ENCODE measurements around the gene SRD5A2. TPM values are rescaled to one million over a fixed set of nuclear protein-coding genes. Genes with fewer than 3 reads are reported as not detected.
"Not testable (repeated sequence)": the region's sequence is repeated elsewhere in the genome, so short reads cannot be mapped to it uniquely, and the experiment has no call there.

SRD5A2 gene
- total RNA-seq, 3 donors from 2014 or later = not detected

DNA sequence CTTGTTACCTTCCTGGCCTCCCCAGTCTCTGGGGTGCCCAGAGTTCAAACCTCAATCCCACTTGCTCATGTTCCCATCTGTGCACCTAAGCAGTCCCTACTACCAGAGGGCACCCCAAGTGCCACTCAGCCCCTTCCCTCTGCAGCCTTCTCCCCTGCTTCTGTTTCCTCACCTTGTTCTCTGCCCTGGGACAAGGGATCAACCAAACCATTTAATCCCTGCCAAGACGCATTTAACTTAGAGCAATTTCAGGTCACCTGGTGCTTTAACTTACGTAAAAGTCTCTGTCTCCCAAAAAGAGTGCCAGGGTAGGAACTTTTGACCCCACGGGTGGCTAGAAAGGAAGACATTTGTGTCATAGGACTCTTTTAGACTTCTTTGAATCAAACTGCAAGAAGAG is 67.2 kb downstream of the SRD5A2 start:
- Histone ChIP-seq H3K9me3 (no peaks in the 10 kb centered on the region), H3K36me3 (ENCODE audit: low read depth) (no peaks in the 10 kb centered on the region), H3K4me1 (ENCODE audit: low read depth) (no peaks in the 10 kb centered on the region), H3K4me3 (no peak overlapping the region)
- intact Hi-C loops (cut with DNase I, micrococcal nuclease) = no loop called here
- ATAC-seq = no peak
- no peak for DNase-seq
- TF ChIP-seq, protein P1, sequence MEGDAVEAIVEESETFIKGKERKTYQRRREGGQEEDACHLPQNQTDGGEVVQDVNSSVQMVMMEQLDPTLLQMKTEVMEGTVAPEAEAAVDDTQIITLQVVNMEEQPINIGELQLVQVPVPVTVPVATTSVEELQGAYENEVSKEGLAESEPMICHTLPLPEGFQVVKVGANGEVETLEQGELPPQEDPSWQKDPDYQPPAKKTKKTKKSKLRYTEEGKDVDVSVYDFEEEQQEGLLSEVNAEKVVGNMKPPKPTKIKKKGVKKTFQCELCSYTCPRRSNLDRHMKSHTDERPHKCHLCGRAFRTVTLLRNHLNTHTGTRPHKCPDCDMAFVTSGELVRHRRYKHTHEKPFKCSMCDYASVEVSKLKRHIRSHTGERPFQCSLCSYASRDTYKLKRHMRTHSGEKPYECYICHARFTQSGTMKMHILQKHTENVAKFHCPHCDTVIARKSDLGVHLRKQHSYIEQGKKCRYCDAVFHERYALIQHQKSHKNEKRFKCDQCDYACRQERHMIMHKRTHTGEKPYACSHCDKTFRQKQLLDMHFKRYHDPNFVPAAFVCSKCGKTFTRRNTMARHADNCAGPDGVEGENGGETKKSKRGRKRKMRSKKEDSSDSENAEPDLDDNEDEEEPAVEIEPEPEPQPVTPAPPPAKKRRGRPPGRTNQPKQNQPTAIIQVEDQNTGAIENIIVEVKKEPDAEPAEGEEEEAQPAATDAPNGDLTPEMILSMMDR (IDR thresholded peaks at IDR 0.05) = no peak

DNA sequence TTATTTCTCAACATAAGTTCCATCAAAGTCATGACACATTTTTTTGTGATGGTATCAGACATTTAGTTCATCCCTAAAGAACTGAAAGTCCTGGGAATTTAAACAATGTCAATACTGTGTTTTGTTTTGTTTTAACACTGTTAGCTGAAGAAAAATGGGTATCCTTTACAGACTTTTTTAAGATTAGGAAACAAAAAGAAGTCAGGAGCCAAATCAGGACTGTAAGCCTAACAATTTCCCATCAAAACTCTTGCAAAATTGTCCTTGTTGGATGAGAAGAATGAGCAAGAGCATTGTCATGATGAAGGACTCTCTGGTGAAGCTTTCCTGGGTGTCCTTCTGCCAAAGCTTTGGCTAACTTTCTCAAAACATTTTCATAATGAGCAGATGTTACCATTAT is 69.4 kb downstream of the SRD5A2 start:
- Histone ChIP-seq H3K4me1 (ENCODE audit: low read depth) (no peaks in the 10 kb centered on the region), H3K4me3 (no peak overlapping the region), H3K9me3 (no peaks in the 10 kb centered on the region), H3K36me3 (ENCODE audit: low read depth) (no peaks in the 10 kb centered on the region)
- ATAC-seq (no peak), DNase-seq (no peak)
- intact Hi-C loops (cut with DNase I, micrococcal nuclease) = no loop called here
- TF ChIP-seq, protein P1 (IDR thresholded peaks at IDR 0.05) = no peak

DNA sequence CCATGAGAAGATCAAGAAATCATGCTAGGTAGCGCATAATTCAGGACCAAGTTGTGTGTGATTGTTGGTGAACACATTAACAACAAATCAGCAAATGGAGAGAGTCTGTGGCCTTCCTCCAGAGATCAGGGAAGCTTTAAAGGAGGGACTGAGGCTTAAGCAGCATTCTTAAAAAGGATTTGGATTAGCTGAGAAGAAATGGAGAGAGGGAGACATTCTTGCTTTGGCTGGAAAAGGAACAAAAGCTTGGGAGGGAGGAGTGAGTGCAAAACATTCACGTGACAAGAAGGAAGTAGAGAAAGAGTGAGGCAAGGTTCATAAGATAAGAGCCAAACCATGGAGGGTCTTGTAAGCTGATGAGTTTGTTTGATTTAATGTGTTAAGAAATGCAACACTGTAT is 75.6 kb downstream of the SRD5A2 start:
- ATAC-seq = peak; percentile 53
- intact Hi-C loops (cut with DNase I, micrococcal nuclease) = no loop called here
- Histone ChIP-seq H3K4me3 (no peak overlapping the region), H3K9me3 (no peaks in the 10 kb centered on the region), H3K36me3 (ENCODE audit: low read depth) (no peaks in the 10 kb centered on the region), H3K4me1 (ENCODE audit: low read depth) (peaks cover 4% of the 10 kb centered on the region)
- TF ChIP-seq, protein P1 (IDR thresholded peaks at IDR 0.05) = no peak
- no peak for DNase-seq

DNA sequence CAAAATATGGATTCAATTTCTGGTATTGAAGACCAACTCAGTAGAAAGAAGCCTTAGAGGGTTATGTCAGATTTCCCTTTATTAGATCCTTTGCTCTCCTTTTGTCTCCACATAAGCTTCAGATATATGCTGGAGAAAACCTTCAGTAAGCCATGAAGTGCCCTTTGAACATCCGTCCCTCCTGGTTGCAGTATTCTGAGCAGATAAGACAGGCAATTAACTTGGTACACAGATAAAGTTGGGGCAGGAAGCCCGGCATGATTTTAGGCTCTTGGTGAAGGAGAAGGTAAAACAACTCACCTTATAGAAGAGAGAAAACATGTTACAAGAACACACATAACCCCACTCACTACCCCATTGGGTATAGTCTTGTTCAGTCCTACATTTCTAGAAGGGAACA is 76.4 kb downstream of the SRD5A2 start:
- peaks cover 4% of the 10 kb centered on the region for H3K4me1 ChIP-seq (ENCODE audit: low read depth)
- TF ChIP-seq, protein P1 (IDR thresholded peaks at IDR 0.05) = no peak
- DNase-seq (peak in 1 of 3 donors; percentile 33), ATAC-seq (peak; percentile 75)
- no peak overlapping the region for H3K4me3 ChIP-seq
- no peaks in the 10 kb centered on the region for H3K9me3 ChIP-seq
- no peaks in the 10 kb centered on the region for H3K36me3 ChIP-seq (ENCODE audit: low read depth)
- intact Hi-C loops (cut with DNase I, micrococcal nuclease) = no loop called here

DNA sequence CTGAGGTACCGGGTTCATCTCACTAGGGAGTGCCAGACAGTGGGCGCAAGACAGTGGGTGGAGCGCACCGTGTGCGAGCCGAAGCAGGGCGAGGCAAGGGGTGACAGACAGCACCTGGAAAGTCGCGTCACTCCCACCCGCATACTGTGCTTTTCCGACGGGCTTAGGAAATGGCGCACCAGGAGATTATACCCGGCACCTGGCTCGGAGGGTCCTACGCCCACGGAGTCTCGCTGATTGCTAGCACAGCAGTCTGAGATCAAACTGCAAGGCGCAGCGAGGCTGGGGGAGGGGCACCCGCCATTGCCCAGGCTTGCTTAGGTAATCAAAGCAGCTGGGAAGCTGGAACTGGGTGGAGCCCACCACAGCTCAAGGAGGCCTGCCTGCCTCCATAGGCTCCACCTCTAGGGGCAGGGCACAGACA is 84.3 kb downstream of the SRD5A2 start:
- H3K4me1 ChIP-seq (ENCODE audit: low read depth); intact Hi-C loops (cut with DNase I, micrococcal nuclease); H3K36me3 ChIP-seq (ENCODE audit: low read depth); H3K9me3 ChIP-seq; H3K4me3 ChIP-seq: not testable (repeated sequence)
- ATAC-seq (peak; percentile 67), DNase-seq (peak; percentile 33 to 66 (median 58))

DNA sequence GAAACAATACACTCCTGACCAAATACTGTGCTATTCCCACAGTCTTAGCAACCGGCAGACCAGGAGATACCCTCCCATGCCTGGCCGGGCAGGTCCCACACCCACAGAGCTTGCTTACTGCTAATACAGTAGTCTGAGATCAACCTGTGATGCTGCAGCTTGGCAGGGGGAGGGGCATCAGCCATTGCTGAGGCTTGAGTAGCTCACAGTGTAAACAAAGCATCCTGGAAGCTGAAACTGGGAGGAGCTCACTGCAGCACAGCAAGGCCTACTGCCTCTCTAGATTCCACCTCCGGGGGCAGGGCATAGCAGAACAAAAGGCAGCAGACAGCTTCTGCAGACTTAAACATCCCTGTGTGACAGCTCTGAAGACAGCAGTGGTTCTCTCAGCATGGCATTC is 91.4 kb downstream of the SRD5A2 start:
- intact Hi-C loops (cut with DNase I, micrococcal nuclease); H3K4me3 ChIP-seq; ATAC-seq; H3K4me1 ChIP-seq (ENCODE audit: low read depth); H3K36me3 ChIP-seq (ENCODE audit: low read depth); DNase-seq; H3K9me3 ChIP-seq: not testable (repeated sequence)

DNA sequence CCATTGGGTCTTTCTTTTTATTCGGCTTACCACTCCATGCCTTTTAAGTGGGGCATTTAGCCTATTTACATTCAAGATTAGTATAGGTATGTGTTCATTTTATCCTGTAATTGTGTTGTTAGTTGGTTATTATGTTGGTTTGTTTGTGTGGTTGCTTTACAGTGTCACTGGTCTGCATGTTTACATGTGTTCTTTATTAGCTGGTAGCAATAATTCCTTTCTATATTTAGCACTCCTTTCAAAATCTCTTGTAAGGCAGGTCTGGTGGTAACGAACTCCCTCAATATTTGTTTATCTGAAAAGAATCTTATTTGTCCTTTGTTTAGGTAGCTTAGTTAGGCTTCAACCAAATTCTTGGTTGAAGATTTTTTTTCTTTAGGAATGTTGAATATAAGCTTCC is 97.5 kb downstream of the SRD5A2 start:
- DNase-seq (no peak), ATAC-seq (no peak)
- no peaks in the 10 kb centered on the region for H3K36me3 ChIP-seq (ENCODE audit: low read depth)
- no peaks in the 10 kb centered on the region for H3K4me1 ChIP-seq (ENCODE audit: low read depth)
- no peak overlapping the region for H3K4me3 ChIP-seq
- intact Hi-C loops (cut with DNase I, micrococcal nuclease) = no loop called here
- TF ChIP-seq, protein P1 (IDR thresholded peaks at IDR 0.05) = no peak
- no peaks in the 10 kb centered on the region for H3K9me3 ChIP-seq
